Ectodermal cell (in vitro differentiated cells): ENCODE data around the gene AKAP13.

ENCODE experiments used
- H3K27ac ChIP-seq: 2 replicates; pipeline ENCODE4 v1.7.0; 2013; ENCODE audit warnings: mild to moderate bottlenecking, low read depth, low read length; ENCODE audit not compliant: insufficient read depth, poor library complexity, severe bottlenecking
- H3K27me3 ChIP-seq: 2 replicates; pipeline ENCODE4 v1.7.0; 2013; ENCODE audit warnings: mild to moderate bottlenecking, low read length; ENCODE audit not compliant: insufficient read depth, control insufficient read depth, poor library complexity, severe bottlenecking
- H3K36me3 ChIP-seq: one replicate; pipeline ENCODE4 v1.7.0; 2013; ENCODE audit warnings: low read length; ENCODE audit not compliant: control insufficient read depth, insufficient read depth
- H3K4me1 ChIP-seq: one replicate; pipeline ENCODE4 v1.7.0; 2013; ENCODE audit warnings: low read length; ENCODE audit not compliant: control insufficient read depth, insufficient read depth
- H3K4me3 ChIP-seq: 2 replicates; pipeline ENCODE4 v1.7.0; 2013; ENCODE audit warnings: low read depth, low read length, control low read depth; ENCODE audit not compliant: insufficient read depth
- H3K9me3 ChIP-seq: 2 replicates; pipeline ENCODE4 v1.7.0; 2013; ENCODE audit warnings: mild to moderate bottlenecking, low read length, moderate library complexity; ENCODE audit not compliant: control insufficient read depth
- WGBS, 2 experiments: methylation state at CpG; one replicate each; pipeline ENCODE4 v1.1.7; 2013; ENCODE audit warnings: missing lambda C conversion rate in 2 of 2; 5-methylcytosine and 5-hydroxymethylcytosine counted together

Gene AKAP13

DNA sequence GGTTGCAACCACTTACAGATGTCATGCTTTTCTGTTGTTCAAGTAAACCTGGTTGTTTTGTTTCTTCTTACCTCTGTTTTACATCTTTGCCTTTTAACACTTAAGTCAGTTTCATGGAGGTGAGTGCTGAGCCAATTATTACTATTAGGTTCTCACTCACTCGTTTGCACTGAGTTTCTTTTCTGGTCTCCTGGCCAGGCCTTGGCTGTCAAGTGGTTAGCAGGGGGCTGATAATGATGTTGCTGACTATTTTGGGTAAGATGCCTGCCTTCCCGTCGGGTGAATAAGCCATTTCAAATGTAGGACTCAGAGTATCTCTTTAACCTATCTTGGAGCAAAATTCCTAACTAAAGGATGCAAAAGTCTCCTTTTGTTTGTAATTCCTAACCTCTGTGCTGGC lies 335.9 kb downstream of the AKAP13 start:
- H3K27ac ChIP-seq = no peak overlapping the region
- H3K9me3 ChIP-seq = no peaks in the 10 kb centered on the region
- H3K27me3 ChIP-seq = no peaks in the 10 kb centered on the region
- H3K4me1 ChIP-seq = peaks cover 5% of the 10 kb centered on the region
- H3K4me3 ChIP-seq = no peak overlapping the region
- peaks cover 24% of the 10 kb centered on the region for H3K36me3 ChIP-seq
- WGBS, 2 experiments = 66 to 91% methylated on average over 3 of the region's 3 CpGs

GRCh38 chr15:85717212-85717611 lies 336.8 kb downstream of the AKAP13 start:
- H3K36me3 ChIP-seq = peaks cover 30% of the 10 kb centered on the region
- H3K27ac ChIP-seq = no peak overlapping the region
- no peaks in the 10 kb centered on the region for H3K9me3 ChIP-seq
- WGBS, 2 experiments = 93 to 99% methylated on average over 2 of the region's 2 CpGs
- H3K4me1 ChIP-seq = peaks cover 5% of the 10 kb centered on the region
- H3K27me3 ChIP-seq = no peaks in the 10 kb centered on the region
- H3K4me3 ChIP-seq = no peak overlapping the region

DNA sequence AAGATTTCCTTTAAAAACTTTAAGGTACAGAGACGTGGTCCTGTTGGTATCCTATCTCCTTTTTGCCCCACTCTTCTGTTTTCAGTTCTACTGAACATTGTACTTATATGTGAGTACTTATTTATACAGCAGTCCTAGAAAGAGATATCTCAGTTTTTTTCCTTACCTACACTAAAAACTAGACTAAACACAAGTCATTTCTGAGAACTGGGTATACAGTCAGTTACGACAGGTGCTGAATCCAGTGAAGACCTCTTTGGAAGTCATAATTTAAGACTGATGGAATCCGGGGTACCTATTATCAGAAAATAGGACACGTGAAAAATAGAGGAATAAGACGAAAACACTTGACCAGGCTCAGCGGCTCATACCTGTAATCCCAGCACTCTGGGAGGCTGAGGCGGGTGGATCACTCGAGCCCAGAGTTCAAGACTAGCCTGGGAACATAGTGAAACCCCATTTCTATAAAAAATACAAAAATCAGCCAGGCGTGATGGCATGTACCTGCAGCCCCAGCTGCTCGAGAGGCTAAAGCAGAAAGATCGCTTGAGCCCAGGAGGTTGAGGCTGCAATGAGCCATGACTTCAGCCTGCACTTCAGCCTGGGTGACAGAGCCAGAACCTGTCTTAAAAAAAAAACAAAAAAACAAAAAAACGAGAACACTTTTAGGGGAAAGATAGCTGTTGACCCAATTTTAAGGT lies 338.0 kb downstream of the AKAP13 start:
- no peaks in the 10 kb centered on the region for H3K27me3 ChIP-seq
- no peak overlapping the region for H3K4me3 ChIP-seq
- H3K36me3 ChIP-seq = peaks cover 35% of the 10 kb centered on the region
- WGBS, 2 experiments = 94 to 96% methylated on average over 12 of the region's 12 CpGs
- no peaks in the 10 kb centered on the region for H3K9me3 ChIP-seq
- no peak overlapping the region for H3K27ac ChIP-seq
- peaks cover 5% of the 10 kb centered on the region for H3K4me1 ChIP-seq

- Histone ChIP-seq H3K4me1 (peaks cover 5% of the 10 kb centered on the region), H3K4me3 (no peak overlapping the region), H3K27me3 (no peaks in the 10 kb centered on the region), H3K36me3 (peaks cover 36% of the 10 kb centered on the region), H3K27ac (no peak overlapping the region), H3K9me3 (no peaks in the 10 kb centered on the region)
- WGBS, 2 experiments = 92 to 93% methylated on average over 4 of the region's 4 CpGs
These were observed 338.6 kb downstream of the AKAP13 start for GRCh38 chr15:85718981-85719380.

DNA sequence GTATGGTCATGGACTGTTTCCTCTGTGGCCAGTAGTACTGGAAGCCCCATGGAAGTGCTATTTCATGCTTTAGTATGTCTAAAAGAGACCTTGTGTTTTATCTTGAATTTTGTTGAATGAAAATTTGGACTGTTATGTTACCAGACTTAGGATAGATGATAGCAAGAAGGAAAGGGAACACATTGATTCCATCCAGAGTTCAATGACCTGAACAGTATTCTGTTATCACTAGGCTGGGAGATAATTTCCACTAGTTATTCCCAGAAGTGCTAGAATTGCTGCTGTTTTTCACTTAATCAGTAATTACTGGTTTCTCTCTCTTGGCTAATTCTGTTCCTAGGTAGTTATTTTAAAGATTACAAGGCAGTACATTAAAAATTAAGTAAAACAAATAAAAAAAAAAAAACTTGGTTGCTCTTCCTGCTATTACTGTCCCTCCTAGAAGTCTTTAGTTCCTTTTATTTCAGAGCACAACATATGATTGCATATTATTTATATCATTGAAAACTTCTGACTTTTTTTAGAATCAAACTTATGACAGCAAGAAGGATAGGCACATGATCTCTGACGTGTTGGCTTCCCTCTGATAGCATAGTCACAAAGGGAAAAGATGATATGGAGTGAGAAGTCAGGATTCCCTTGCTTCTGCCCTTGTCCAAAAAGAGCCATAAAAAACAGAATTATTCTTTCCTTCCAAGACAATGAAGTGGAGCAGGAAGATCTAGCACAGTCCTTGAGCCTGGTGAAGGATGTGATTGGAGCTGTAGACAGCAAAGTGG lies 342.2 kb downstream of the AKAP13 start:
- 88 to 90% methylated on average over 1 of the region's 1 CpG for WGBS, 2 experiments

GRCh38 chr15:85723960-85724945 lies 343.9 kb downstream of the AKAP13 start:
- no peak overlapping the region for H3K27ac ChIP-seq
- no peaks in the 10 kb centered on the region for H3K27me3 ChIP-seq
- H3K4me1 ChIP-seq = no peaks in the 10 kb centered on the region
- 73 to 84% methylated on average over 9 to 10 of the region's 10 CpGs for WGBS, 2 experiments
- H3K4me3 ChIP-seq = no peak overlapping the region
- no peaks in the 10 kb centered on the region for H3K9me3 ChIP-seq
- peaks cover 38% of the 10 kb centered on the region for H3K36me3 ChIP-seq

More for the DNA sequence above, 342.2 kb downstream of the AKAP13 start:
- no peaks in the 10 kb centered on the region for H3K9me3 ChIP-seq
- peaks cover 43% of the 10 kb centered on the region for H3K36me3 ChIP-seq
- H3K27me3 ChIP-seq = no peaks in the 10 kb centered on the region
- no peak overlapping the region for H3K27ac ChIP-seq
- H3K4me3 ChIP-seq = no peak overlapping the region
- no peaks in the 10 kb centered on the region for H3K4me1 ChIP-seq

- no peaks in the 10 kb centered on the region for H3K27me3 ChIP-seq
- WGBS, 2 experiments = 94 to 95% methylated on average over 3 of the region's 3 CpGs
- H3K4me3 ChIP-seq = no peak overlapping the region
- no peak overlapping the region for H3K27ac ChIP-seq
- H3K4me1 ChIP-seq = no peaks in the 10 kb centered on the region
- no peaks in the 10 kb centered on the region for H3K9me3 ChIP-seq
- peaks cover 37% of the 10 kb centered on the region for H3K36me3 ChIP-seq
These were observed 344.6 kb downstream of the AKAP13 start for GRCh38 chr15:85725019-85725418.

- peaks cover 37% of the 10 kb centered on the region for H3K36me3 ChIP-seq
- no peak overlapping the region for H3K27ac ChIP-seq
- 96 to 97% methylated on average over 4 of the region's 4 CpGs for WGBS, 2 experiments
These were observed 345.2 kb downstream of the AKAP13 start for GRCh38 chr15:85725564-85725963.

GRCh38 chr15:85726454-85726853 lies 346.1 kb downstream of the AKAP13 start:
- H3K27ac ChIP-seq = no peak overlapping the region
- H3K4me3 ChIP-seq = no peak overlapping the region
- WGBS, 2 experiments = 92 to 100% methylated on average over 1 to 2 of the region's 2 CpGs
- no peaks in the 10 kb centered on the region for H3K4me1 ChIP-seq
- H3K9me3 ChIP-seq = no peaks in the 10 kb centered on the region
- H3K27me3 ChIP-seq = no peaks in the 10 kb centered on the region
- H3K36me3 ChIP-seq = peaks cover 41% of the 10 kb centered on the region

More at GRCh38 chr15:85725564-85725963, 345.2 kb downstream of the AKAP13 start:
- Histone ChIP-seq H3K4me1 (no peaks in the 10 kb centered on the region), H3K9me3 (no peaks in the 10 kb centered on the region), H3K27me3 (no peaks in the 10 kb centered on the region), H3K4me3 (no peak overlapping the region)
